WERI-Rb-1 (cell line): ENCODE measurements around the gene NBEA.
"Not testable (repeated sequence)": the region's sequence is repeated elsewhere in the genome, so short reads cannot be mapped to it uniquely, and the experiment has no call there.

Source experiments
- DNase-seq: peaks from one replicate; pipeline ENCODE4 v3.0.0-alpha.2; 2020
- H3K27ac ChIP-seq: fragments of 250-450 bp; sonication (Bioruptor Pico); 2 replicates; pipeline ENCODE4 v1.5.1; 2020; ENCODE audit warnings: mild to moderate bottlenecking, moderate library complexity
- H3K27me3 ChIP-seq: fragments of 250-450 bp; sonication (Bioruptor Pico); 2 replicates; pipeline ENCODE4 v1.5.1; 2021; ENCODE audit warnings: mild to moderate bottlenecking, low read depth, moderate library complexity; ENCODE audit not compliant: insufficient read depth, severe bottlenecking
- H3K36me3 ChIP-seq: fragments of 250-450 bp; sonication (Bioruptor Pico); 2 replicates; pipeline ENCODE4 v1.5.1; 2020; ENCODE audit warnings: mild to moderate bottlenecking, moderate library complexity
- H3K4me3 ChIP-seq: 2 replicates; pipeline ENCODE4 v1.5.1; 2011; ENCODE audit warnings: low read depth, mild to moderate bottlenecking, control low read depth, low read length
- H3K9me3 ChIP-seq: fragments of 250-450 bp; sonication (Bioruptor Pico); 2 replicates; pipeline ENCODE4 v1.5.1; 2021; ENCODE audit warnings: mild to moderate bottlenecking, moderate library complexity; ENCODE audit not compliant: severe bottlenecking
- TF ChIP-seq, protein P1 (sequence below): IDR thresholded peaks from 2 replicates; pipeline ENCODE4 v1.5.1; 2011; ENCODE audit warnings: low read depth, mild to moderate bottlenecking, control low read depth, inconsistent platforms, low read length

The NBEA gene

DNA sequence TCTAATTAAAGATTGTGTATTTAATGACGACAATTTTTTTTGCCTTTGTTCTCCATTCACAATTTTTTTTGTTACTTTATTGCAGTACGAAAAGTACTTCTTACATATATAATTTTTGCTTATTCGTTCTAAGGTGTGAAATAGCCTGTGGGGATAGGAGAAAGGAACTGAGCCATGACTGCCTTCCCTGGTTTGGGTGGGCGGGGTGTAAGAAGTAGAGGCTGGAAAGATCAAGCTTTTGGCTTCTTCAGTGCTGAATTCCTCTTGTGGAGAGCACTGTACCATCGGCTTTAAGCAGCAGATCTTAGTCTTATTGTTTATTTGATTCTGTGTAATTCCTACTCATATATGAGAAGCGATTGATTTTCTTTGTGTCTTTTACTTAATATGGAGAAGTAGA lies 115.8 kb downstream of the NBEA start:
- TF ChIP-seq, protein P1, sequence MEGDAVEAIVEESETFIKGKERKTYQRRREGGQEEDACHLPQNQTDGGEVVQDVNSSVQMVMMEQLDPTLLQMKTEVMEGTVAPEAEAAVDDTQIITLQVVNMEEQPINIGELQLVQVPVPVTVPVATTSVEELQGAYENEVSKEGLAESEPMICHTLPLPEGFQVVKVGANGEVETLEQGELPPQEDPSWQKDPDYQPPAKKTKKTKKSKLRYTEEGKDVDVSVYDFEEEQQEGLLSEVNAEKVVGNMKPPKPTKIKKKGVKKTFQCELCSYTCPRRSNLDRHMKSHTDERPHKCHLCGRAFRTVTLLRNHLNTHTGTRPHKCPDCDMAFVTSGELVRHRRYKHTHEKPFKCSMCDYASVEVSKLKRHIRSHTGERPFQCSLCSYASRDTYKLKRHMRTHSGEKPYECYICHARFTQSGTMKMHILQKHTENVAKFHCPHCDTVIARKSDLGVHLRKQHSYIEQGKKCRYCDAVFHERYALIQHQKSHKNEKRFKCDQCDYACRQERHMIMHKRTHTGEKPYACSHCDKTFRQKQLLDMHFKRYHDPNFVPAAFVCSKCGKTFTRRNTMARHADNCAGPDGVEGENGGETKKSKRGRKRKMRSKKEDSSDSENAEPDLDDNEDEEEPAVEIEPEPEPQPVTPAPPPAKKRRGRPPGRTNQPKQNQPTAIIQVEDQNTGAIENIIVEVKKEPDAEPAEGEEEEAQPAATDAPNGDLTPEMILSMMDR: no peak
- no peaks in the 10 kb centered on the region for H3K9me3 ChIP-seq
- H3K36me3 ChIP-seq: no peaks in the 10 kb centered on the region
- no peak overlapping the region for H3K4me3 ChIP-seq
- H3K27ac ChIP-seq: no peak overlapping the region
- no peaks in the 10 kb centered on the region for H3K27me3 ChIP-seq
- no peak for DNase-seq

DNA sequence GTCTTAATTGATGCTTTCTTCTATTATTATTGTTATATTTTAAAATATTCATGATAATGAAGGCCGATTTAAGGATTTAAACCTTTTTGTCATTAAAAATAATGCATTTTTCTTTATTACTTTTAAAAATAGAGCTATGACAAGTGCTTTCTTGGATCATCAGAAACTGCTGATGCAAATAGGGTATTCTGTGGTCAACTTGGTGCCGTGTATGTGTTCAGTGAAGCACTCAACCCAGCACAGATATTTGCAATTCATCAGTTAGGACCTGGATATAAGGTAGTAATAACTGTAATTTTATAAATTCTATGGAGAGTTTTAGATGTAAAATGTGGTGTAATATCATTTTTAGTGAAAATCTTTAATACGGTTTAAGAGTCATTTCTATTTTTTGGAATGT lies 116.5 kb downstream of the NBEA start:
- H3K27me3 ChIP-seq, H3K27ac ChIP-seq, H3K4me3 ChIP-seq, DNase-seq, H3K36me3 ChIP-seq, H3K9me3 ChIP-seq: not testable (repeated sequence)

DNA sequence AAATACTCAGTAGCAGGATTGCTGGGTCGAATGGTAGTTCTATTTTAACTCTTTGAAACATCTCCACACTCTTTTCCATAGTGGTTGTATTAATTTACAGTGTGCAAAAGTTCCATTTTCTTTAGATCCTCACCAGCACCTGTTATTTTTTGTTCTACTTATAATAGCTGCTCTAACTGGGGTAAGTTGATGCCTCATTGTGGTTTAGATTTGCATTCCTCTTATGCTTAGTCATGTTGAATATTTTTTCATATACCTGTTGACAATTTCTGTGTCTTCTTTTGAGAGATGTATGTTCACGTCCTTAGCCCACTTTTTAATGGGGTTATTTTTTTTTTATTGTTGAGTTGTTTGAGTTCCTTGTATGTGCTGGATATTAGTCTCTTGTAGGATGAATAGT lies 144.6 kb downstream of the NBEA start:
- H3K4me3 ChIP-seq: no peak overlapping the region
- no peaks in the 10 kb centered on the region; the same call in 1 of the 2 replicates for H3K36me3 ChIP-seq
- no peak for DNase-seq
- no peaks in the 10 kb centered on the region for H3K27me3 ChIP-seq
- H3K27ac ChIP-seq: no peak overlapping the region
- no peaks in the 10 kb centered on the region for H3K9me3 ChIP-seq
- TF ChIP-seq, protein P1: no peak

DNA sequence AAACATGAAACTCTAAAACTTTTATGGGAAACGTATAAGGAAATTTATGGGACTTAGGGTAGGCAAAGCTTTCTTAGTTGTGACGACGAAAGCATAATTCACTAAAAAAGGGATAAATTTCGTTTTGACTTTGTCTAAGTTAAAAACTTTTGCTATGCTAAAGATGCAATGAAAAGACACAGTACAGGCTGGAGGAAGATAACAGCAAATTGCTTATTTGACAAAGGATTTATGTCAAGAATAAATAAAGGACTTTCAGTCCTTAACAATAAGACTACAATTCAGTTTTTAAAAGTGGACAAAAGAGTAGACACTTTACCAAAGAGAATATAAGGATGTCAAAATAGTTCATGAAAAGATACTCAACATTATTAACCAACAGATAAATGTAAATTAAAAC lies 150.2 kb downstream of the NBEA start:
- TF ChIP-seq, protein P1: no peak
- DNase-seq: no peak
- H3K27me3 ChIP-seq: no peaks in the 10 kb centered on the region
- H3K9me3 ChIP-seq: no peaks in the 10 kb centered on the region
- no peaks in the 10 kb centered on the region for H3K36me3 ChIP-seq
- no peak overlapping the region for H3K4me3 ChIP-seq
- H3K27ac ChIP-seq: no peak overlapping the region

DNA sequence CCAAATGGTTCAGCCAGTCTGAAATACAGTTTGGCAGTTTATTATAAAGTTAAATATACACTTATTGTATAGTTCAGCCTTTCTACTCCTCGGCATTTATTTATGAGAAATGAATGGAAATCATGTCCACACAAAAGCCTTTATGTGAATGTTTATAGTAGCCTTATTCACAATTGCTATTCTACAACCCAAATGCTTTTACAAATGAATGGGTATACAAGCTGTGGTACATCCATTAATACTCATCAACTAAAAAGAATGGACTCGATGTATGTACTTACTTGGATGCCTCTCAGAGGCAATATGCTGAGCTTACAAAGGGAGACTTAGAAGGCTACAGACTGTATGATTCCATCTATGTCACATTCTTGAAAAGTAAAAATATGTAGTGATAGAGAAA lies 150.7 kb downstream of the NBEA start:
- TF ChIP-seq, protein P1: no peak
- no peak for DNase-seq
- H3K36me3 ChIP-seq: no peaks in the 10 kb centered on the region
- H3K27me3 ChIP-seq: no peaks in the 10 kb centered on the region
- H3K27ac ChIP-seq: no peak overlapping the region
- H3K9me3 ChIP-seq: no peaks in the 10 kb centered on the region
- H3K4me3 ChIP-seq: no peak overlapping the region

DNA sequence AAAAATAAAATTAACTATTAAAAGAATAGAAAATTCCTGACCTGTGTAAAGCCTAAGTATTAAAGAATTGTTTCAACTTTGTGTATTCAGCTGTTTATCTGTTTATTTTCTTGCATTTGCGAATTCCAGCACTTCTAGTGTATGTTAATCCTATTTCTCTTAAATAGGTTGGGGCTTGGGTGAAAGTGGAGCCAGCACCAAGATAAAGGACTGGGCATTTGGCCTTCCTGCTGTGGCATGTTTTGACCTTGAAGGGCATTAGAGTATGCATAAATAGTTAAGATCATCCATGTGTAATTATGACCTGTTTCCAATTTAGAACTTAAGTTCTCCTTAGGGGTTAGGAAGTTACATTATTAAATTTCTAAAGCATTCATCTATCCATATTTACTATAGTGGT lies 151.3 kb downstream of the NBEA start:
- TF ChIP-seq, protein P1: no peak
- no peaks in the 10 kb centered on the region for H3K27me3 ChIP-seq
- no peak overlapping the region for H3K27ac ChIP-seq
- no peak overlapping the region for H3K4me3 ChIP-seq
- DNase-seq: no peak
- no peaks in the 10 kb centered on the region for H3K9me3 ChIP-seq
- no peaks in the 10 kb centered on the region for H3K36me3 ChIP-seq

DNA sequence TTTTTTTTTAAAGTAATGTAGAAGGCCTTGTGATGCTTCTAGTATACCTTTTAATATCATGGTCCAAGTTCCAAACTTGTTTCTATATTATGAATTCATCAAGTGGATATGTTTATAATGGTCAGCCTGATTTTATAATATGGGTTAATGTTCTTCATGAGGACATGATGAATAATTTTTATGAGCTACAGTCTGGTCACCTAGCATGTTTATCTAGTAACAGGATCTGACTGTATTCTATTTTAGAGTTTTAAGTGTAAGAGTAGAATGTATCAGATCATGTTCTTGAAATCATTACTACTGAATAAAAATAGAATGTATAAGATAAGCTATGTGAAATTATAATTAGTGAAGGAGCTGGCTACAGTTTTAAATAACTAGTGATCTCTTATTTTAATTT lies 164.7 kb downstream of the NBEA start:
- H3K9me3 ChIP-seq, DNase-seq, H3K27ac ChIP-seq, H3K36me3 ChIP-seq, H3K4me3 ChIP-seq, H3K27me3 ChIP-seq: not testable (repeated sequence)
